OCI-LY1 (cell line): ENCODE measurements around the gene TUBGCP2.

Experiments used
- CTCF ChIP-seq: fragments of 200-600 bp; sonication (generic), shearing (Covaris generic); IDR thresholded peaks from 2 replicates; pipeline ENCODE4 v1.5.1; 2017; ENCODE audit warnings: mild to moderate bottlenecking, antibody characterized with exemption, low read length, moderate library complexity, mixed read lengths
- EZH2 ChIP-seq: fragments of 200-600 bp; sonication (generic), shearing (Covaris generic); IDR thresholded peaks from 2 replicates; pipeline ENCODE4 v1.8.0; 2017; ENCODE audit warnings: borderline replicate concordance, mixed run types, mild to moderate bottlenecking, antibody characterized with exemption, low read length, moderate library complexity, mixed read lengths

GRCh38 chr10:133276435-133277201 lies 32.1 kb downstream of the TUBGCP2 start, which contains the start of gene ADAM8:
- TF ChIP-seq CTCF (no peak), EZH2 (no peak)
